Transverse colon (tissue), 4 donors: ENCODE data around the gene HIPK4. TPM values are rescaled to one million over a fixed set of nuclear protein-coding genes. Genes with fewer than 3 reads are reported as not detected.
"Not testable (repeated sequence)": the region's sequence is repeated elsewhere in the genome, so short reads cannot be mapped to it uniquely, and the experiment has no call there.

Experiments
- DNase-seq: peaks from one replicate; pipeline ENCODE4 v3.0.0-alpha.2; 2019
- H3K27ac ChIP-seq, 4 donors: fragments of 200-600 bp; sonication (generic); 2 replicates each; pipeline ENCODE4 v1.5.1; 2016 to 2018; ENCODE audit warnings: inconsistent platforms in 4 of 4
- H3K27me3 ChIP-seq: fragments of 200-600 bp; sonication (generic); 2 replicates; pipeline ENCODE4 v1.5.1; 2017; ENCODE audit warnings: inconsistent platforms
- H3K36me3 ChIP-seq, 4 donors: fragments of 200-600 bp; sonication (generic); 2 replicates each; pipeline ENCODE4 v1.5.1; 2017 to 2019; ENCODE audit warnings: inconsistent platforms in 4 of 4
- H3K4me1 ChIP-seq, 4 donors: fragments of 200-600 bp; sonication (generic); 2 replicates each; pipeline ENCODE4 v1.5.1; 2017 to 2020; ENCODE audit warnings: inconsistent platforms in 4 of 4
- H3K4me3 ChIP-seq, 4 donors: fragments of 200-600 bp; sonication (generic); 1 replicate in 1 of 4; 2 replicates in 3 of 4; pipeline versions ENCODE4 v1.5.1 to v1.6.1; 2017 to 2019; ENCODE audit warnings: inconsistent platforms in 4 of 4
- H3K9me3 ChIP-seq, 2 donors: fragments of 200-600 bp; sonication (generic); 2 replicates each; pipeline ENCODE4 v1.5.1; 2017 to 2019; ENCODE audit warnings: inconsistent platforms in 2 of 2
- EP300 ChIP-seq: sonication (generic); formaldehyde crosslinking; IDR thresholded peaks from one replicate; pipeline ENCODE4 v1.6.1; 2017; ENCODE audit warnings: antibody characterized with exemption, low read depth
- POLR2A ChIP-seq: fragments of 450-650 bp; IDR thresholded peaks from one replicate; pipeline ENCODE4 v1.6.1; 2016; ENCODE audit warnings: antibody characterized with exemption, mild to moderate bottlenecking, moderate library complexity
- POLR2AphosphoS5 ChIP-seq, 3 donors: sonication (generic); formaldehyde crosslinking; IDR thresholded peaks; one replicate each; pipeline ENCODE4 v1.6.1; 2016; ENCODE audit warnings: antibody characterized with exemption in 3 of 3
- WGBS, 2 donors: methylation state at CpG; one replicate each; pipeline ENCODE4 v1.1.5; 2018; ENCODE audit warnings: low coverage in 1 of 2; 5-methylcytosine and 5-hydroxymethylcytosine counted together
- in situ Hi-C, 4 donors: fragments of 200-750 bp; cut with MboI; loops; one replicate each; pipeline versions ENCODE4 v1.15.0 to v1.15.1; 2017; ENCODE audit warnings: low sequenced_read_pairs in 3 of 4, low pct_ligation_motif_present in 1 of 4, low pct_unique_long_range_greater_than_20kb in 1 of 4
- intact Hi-C: fragments of 100-400 bp; cut with DNase I; formaldehyde crosslinking; loops from one replicate; pipeline ENCODE4 v1.15.1; 2023; ENCODE audit warnings: low total_unique reads
- total RNA-seq, 4 donors: library from RNA; depleted of rRNA; stranded (reverse); fragments of >200 nt; gene quantifications; one replicate each; pipeline ENCODE4 v1.1.0, GENCODE V29; 2016
- TF ChIP-seq, protein P1 (sequence below), 5 experiments: fragments of 200-600 bp in 3 of 5; fragments of 450-650 bp in 2 of 5; sonication (generic) in 3 of 5; IDR thresholded peaks; 1 replicate in 2 of 5; 2 replicates in 3 of 5; pipeline ENCODE4 v1.5.1; 2016 to 2017; ENCODE audit warnings: antibody characterized with exemption in 5 of 5, inconsistent platforms in 3 of 5, mild to moderate bottlenecking in 2 of 5, moderate library complexity in 1 of 5

The HIPK4 gene
- total RNA-seq, 4 donors from 2014 or later, result 0.48 TPM; not detected in 3

- Histone ChIP-seq H3K9me3 (no peaks in the 10 kb centered on the region), H3K4me1 (no peaks in the 10 kb centered on the region), H3K36me3 (peaks cover 0 to 31% (median 14%) of the 10 kb centered on the region in 4 donors), H3K4me3 (no peak overlapping the region), H3K27me3 (no peaks in the 10 kb centered on the region), H3K27ac (no peak overlapping the region)
- DNase-seq, result no peak
- intact Hi-C loops, result no loop called here
- TF ChIP-seq POLR2AphosphoS5 (IDR thresholded peaks at IDR 0.05), result no peak
- TF ChIP-seq POLR2A, result no peak
- TF ChIP-seq EP300, result no peak
- TF ChIP-seq, protein P1, sequence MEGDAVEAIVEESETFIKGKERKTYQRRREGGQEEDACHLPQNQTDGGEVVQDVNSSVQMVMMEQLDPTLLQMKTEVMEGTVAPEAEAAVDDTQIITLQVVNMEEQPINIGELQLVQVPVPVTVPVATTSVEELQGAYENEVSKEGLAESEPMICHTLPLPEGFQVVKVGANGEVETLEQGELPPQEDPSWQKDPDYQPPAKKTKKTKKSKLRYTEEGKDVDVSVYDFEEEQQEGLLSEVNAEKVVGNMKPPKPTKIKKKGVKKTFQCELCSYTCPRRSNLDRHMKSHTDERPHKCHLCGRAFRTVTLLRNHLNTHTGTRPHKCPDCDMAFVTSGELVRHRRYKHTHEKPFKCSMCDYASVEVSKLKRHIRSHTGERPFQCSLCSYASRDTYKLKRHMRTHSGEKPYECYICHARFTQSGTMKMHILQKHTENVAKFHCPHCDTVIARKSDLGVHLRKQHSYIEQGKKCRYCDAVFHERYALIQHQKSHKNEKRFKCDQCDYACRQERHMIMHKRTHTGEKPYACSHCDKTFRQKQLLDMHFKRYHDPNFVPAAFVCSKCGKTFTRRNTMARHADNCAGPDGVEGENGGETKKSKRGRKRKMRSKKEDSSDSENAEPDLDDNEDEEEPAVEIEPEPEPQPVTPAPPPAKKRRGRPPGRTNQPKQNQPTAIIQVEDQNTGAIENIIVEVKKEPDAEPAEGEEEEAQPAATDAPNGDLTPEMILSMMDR (IDR thresholded peaks at IDR 0.05), result no peak
- WGBS, 2 donors, result 93% methylated on average over 15 of the region's 15 CpGs; no CpG with 5 or more reads in 1 of the 2 donors
- in situ Hi-C loops, result no loop called here
Measured at GRCh38 chr19:40335855-40336600, 54.0 kb downstream of the HIPK4 start.

GRCh38 chr19:40335101-40335500 lies 54.9 kb downstream of the HIPK4 start:
- Histone ChIP-seq H3K9me3 (no peaks in the 10 kb centered on the region), H3K27ac (no peak overlapping the region), H3K4me3 (no peak overlapping the region), H3K36me3 (peaks cover 0 to 35% (median 14%) of the 10 kb centered on the region in 4 donors), H3K4me1 (no peaks in the 10 kb centered on the region), H3K27me3 (no peaks in the 10 kb centered on the region)
- intact Hi-C loops (no loop called here), in situ Hi-C loops (no loop called here)
- no peak for DNase-seq
- TF ChIP-seq, protein P1 (IDR thresholded peaks at IDR 0.05), result no peak
- TF ChIP-seq POLR2AphosphoS5 (IDR thresholded peaks at IDR 0.05) (no peak), POLR2A (no peak), EP300 (no peak)

- H3K4me3 ChIP-seq, H3K4me1 ChIP-seq, H3K27me3 ChIP-seq, DNase-seq, H3K27ac ChIP-seq, in situ Hi-C loops, intact Hi-C loops, H3K9me3 ChIP-seq: not testable (repeated sequence)
- WGBS, 2 donors, result 93 to 100% methylated on average over 5 to 6 of the region's 6 CpGs
- H3K36me3 ChIP-seq, result peaks cover 0 to 38% (median 15%) of the 10 kb centered on the region in 4 donors
Measured at GRCh38 chr19:40333083-40333482, 56.9 kb downstream of the HIPK4 start.

GRCh38 chr19:40332669-40333068 lies 57.3 kb downstream of the HIPK4 start:
- H3K9me3 ChIP-seq, result no peaks in the 10 kb centered on the region
- in situ Hi-C loops, result no loop called here

More at GRCh38 chr19:40332669-40333068, 57.3 kb downstream of the HIPK4 start:
- peaks cover 0 to 42% (median 17%) of the 10 kb centered on the region in 4 donors for H3K36me3 ChIP-seq
- WGBS, 2 donors, result 73 to 88% methylated on average over 2 to 5 of the region's 6 CpGs
- no peak for TF ChIP-seq POLR2A
- TF ChIP-seq, protein P1 (IDR thresholded peaks at IDR 0.05), result no peak
- no peak for TF ChIP-seq EP300
- TF ChIP-seq POLR2AphosphoS5 (IDR thresholded peaks at IDR 0.05), result no peak
- intact Hi-C loops, result no loop called here
- DNase-seq, result no peak
- no peaks in the 10 kb centered on the region for H3K4me1 ChIP-seq
- no peak overlapping the region for H3K4me3 ChIP-seq
- H3K27ac ChIP-seq, result no peak overlapping the region
- no peaks in the 10 kb centered on the region for H3K27me3 ChIP-seq
